ENCODE measurements around the gene SH2D5. TPM values are rescaled to one million over a fixed set of nuclear protein-coding genes. Genes with fewer than 3 reads are reported as not detected.

Gene SH2D5
- total and polyA plus RNA-seq, 2 experiments from 2014 or later = 0.98 to 1.1 TPM

GRCh38 chr1:20740781-20741180 is 8.3 kb upstream of the SH2D5 start:
- no peak for DNase-seq (ENCODE audit: low read depth in 1 of 2, low spot score in 1 of 2)
- H3K27ac ChIP-seq = no peak overlapping the region
- H3K27me3 ChIP-seq = no peaks in the 10 kb centered on the region
- peaks cover 55% of the 10 kb centered on the region for H3K36me3 ChIP-seq
- no peak for TF ChIP-seq CTCF (IDR thresholded peaks at IDR 0.05; ENCODE audit: low read depth, low read length)
- no peak overlapping the region for H3K4me3 ChIP-seq
- no peaks in the 10 kb centered on the region for H3K9me3 ChIP-seq (ENCODE audit: low read depth)
- H3K4me1 ChIP-seq (ENCODE audit: low read depth) = no peaks in the 10 kb centered on the region

DNA sequence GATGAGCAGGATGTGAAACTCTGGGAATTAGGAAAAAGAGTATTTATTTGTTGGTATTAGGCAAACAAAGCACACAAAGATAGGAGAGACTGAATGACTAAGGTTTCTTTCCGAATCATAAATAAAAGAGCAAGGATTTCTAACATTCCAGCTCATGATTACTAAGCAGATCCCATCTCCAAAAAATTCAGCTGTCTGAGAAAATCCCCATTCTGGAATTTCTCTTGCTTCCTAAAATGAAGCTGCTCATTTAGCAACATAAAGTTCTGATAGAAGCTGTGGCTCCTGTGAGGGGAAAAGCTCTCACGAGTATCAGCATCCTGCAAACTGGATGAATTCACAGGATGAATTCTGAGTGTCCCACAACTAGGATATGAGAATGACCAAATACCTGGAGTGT is 6.7 kb upstream of the SH2D5 start:
- DNase-seq (ENCODE audit: low read depth in 1 of 2, low spot score in 1 of 2) = peak in 1 of 2 donors; percentile 36
- H3K9me3 ChIP-seq (ENCODE audit: low read depth) = no peaks in the 10 kb centered on the region
- H3K4me3 ChIP-seq = no peak overlapping the region
- H3K4me1 ChIP-seq (ENCODE audit: low read depth) = no peaks in the 10 kb centered on the region
- no peaks in the 10 kb centered on the region for H3K27me3 ChIP-seq
- H3K36me3 ChIP-seq = peaks cover 40% of the 10 kb centered on the region
- no peak for TF ChIP-seq CTCF (IDR thresholded peaks at IDR 0.05; ENCODE audit: low read depth, low read length)
- H3K27ac ChIP-seq = peak overlapping the region; percentile 0

DNA sequence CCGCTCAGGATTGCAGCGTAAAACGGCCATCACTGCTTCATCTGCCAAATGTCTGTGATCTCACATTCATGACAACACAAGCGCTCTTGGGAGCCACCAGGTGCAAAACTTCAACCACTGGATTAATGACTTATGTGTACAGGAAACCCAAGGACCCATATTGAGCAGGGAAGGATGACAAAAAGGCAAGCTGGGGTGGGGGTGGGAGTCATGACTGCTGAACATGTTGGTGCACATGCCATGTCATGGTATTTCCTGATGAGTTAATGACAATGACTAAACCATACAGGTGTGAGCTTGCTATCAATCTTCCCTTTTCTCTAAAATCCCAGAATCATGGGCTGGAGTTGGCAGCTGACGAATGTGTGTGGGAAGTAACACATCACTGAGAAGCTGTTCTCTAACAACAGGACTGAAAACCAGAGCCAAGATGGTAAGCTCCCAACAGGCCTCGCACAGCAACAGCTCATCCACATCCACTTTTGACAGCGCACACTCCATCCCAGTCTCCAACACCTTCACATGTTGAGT is 3.1 kb upstream of the SH2D5 start:
- H3K27me3 ChIP-seq = peaks cover 14% of the 10 kb centered on the region
- no peak for DNase-seq (ENCODE audit: low read depth in 1 of 2, low spot score in 1 of 2)
- TF ChIP-seq CTCF (IDR thresholded peaks at IDR 0.05; ENCODE audit: low read depth, low read length) = no peak

GRCh38 chr1:20733360-20733975 is 965 bp upstream of the SH2D5 start:
- Histone ChIP-seq H3K27ac (no peak overlapping the region), H3K36me3 (no peaks in the 10 kb centered on the region), H3K4me1 (ENCODE audit: low read depth) (no peaks in the 10 kb centered on the region), H3K9me3 (ENCODE audit: low read depth) (no peaks in the 10 kb centered on the region), H3K4me3 (no peak overlapping the region), H3K27me3 (peaks cover 28% of the 10 kb centered on the region)
- no peak for DNase-seq (ENCODE audit: low read depth in 1 of 2, low spot score in 1 of 2)
- TF ChIP-seq CTCF (IDR thresholded peaks at IDR 0.05; ENCODE audit: low read depth, low read length) = no peak

More for the DNA sequence above, 3.1 kb upstream of the SH2D5 start:
- Histone ChIP-seq H3K36me3 (peaks cover 8% of the 10 kb centered on the region), H3K4me3 (no peak overlapping the region), H3K9me3 (ENCODE audit: low read depth) (no peaks in the 10 kb centered on the region), H3K27ac (no peak overlapping the region), H3K4me1 (ENCODE audit: low read depth) (no peaks in the 10 kb centered on the region)

- no peaks in the 10 kb centered on the region for H3K9me3 ChIP-seq (ENCODE audit: low read depth)
- TF ChIP-seq CTCF (IDR thresholded peaks at IDR 0.05; ENCODE audit: low read depth, low read length) = no peak
- peak; percentile 56 to 84 for DNase-seq (ENCODE audit: low read depth in 1 of 2, low spot score in 1 of 2)
- peak overlapping the region; percentile 51 for H3K4me3 ChIP-seq
- H3K36me3 ChIP-seq = no peaks in the 10 kb centered on the region
- H3K27ac ChIP-seq = no peak overlapping the region
- H3K4me1 ChIP-seq (ENCODE audit: low read depth) = no peaks in the 10 kb centered on the region
- peaks cover 28% of the 10 kb centered on the region for H3K27me3 ChIP-seq
Measured at GRCh38 chr1:20732071-20732587, 374 bp downstream of the SH2D5 start.

Data from cardiac muscle cell (in vitro differentiated cells and primary cell).